Measurements from ENCODE around the gene TST. TPM values are rescaled to one million over a fixed set of nuclear protein-coding genes. Genes with fewer than 3 reads are reported as not detected.

Gene TST
- total and polyA plus RNA-seq, 10 of the 15 experiments (the other 5 are each of a cell fraction or from before 2014, with no cell fraction given) = 2.4 to 24.6 (median 10.4) TPM

- no peak overlapping the region for H3K4me2 ChIP-seq (ENCODE audit: control insufficient read depth, insufficient read depth)
- RAD21 ChIA-PET (ENCODE audit: unreplicated experiment) = no interaction called here
- H2AFZ ChIP-seq (ENCODE audit: control insufficient read depth, low read depth, low read length) = no peak overlapping the region
- CTCF ChIA-PET = interaction anchor here (1.1 to 1.8 kb wide), 5 partner anchors 9 to 39 kb away, joined by 3 to 4 read pairs (median 4); no protein-coding TSS in a partner anchor
- peaks cover 2% of the 10 kb centered on the region; the same call in 1 of the 2 replicates for H3K4me1 ChIP-seq (ENCODE audit: control insufficient read depth, insufficient read depth, low read length)
- TF ChIP-seq PRDM15 (CRISPR knock-in tag; IDR thresholded peaks at IDR 0.05) (no peak), IKZF2 (IDR thresholded peaks at IDR 0.05) (no peak), ELK1 (IDR thresholded peaks at IDR 0.05; ENCODE audit: low read depth, low read length) (no peak), ZNF592 (IDR thresholded peaks at IDR 0.05) (no peak), STAT1 (conservative IDR thresholded peaks at IDR 0.05) (no peak), RFX5 (IDR thresholded peaks at IDR 0.05; ENCODE audit: low read depth, low read length) (no peak), MEF2B (IDR thresholded peaks at IDR 0.05; ENCODE audit: partially characterized antibody, poor library complexity, severe bottlenecking) (no peak), BCL11A (IDR thresholded peaks at IDR 0.05; ENCODE audit: low read depth, low read length) (no peak), MTA3 (IDR thresholded peaks at IDR 0.05; ENCODE audit: borderline replicate concordance, low read length) (no peak)
- no peaks in the 10 kb centered on the region for H4K20me1 ChIP-seq (ENCODE audit: control insufficient read depth, insufficient read depth)
- WGBS (ENCODE audit: insufficient coverage, insufficient replicate concordance, low lambda C conversion rate, missing lambda C conversion rate) = 80% methylated on average over 14 of the region's 14 CpGs
- no peaks in the 10 kb centered on the region for H3K36me3 ChIP-seq (ENCODE audit: control insufficient read depth in 2 of 2, insufficient read depth in 2 of 2, low read length in 1 of 2)
- intact Hi-C loops (cut with micrococcal nuclease; ENCODE audit: unreplicated experiment) (no loop called here), in situ Hi-C loops (cut with MboI) (no loop called here)
- no peak overlapping the region for H3K4me3 ChIP-seq
- H3K9me3 ChIP-seq (replicated peaks; ENCODE audit: control insufficient read depth, insufficient read depth, low read length) = no peaks in the 10 kb centered on the region
- DNase-seq (ENCODE audit: low read depth, low spot score) = no peak
- no peak for ATAC-seq
- FAIRE-seq = no peak
- BruUV-seq (replicated peaks) = no TSS peak
- peaks cover 2% of the 10 kb centered on the region; the same call in 1 of the 2 replicates for H3K79me2 ChIP-seq (ENCODE audit: control insufficient read depth, insufficient read depth, low read length)
- no peaks in the 10 kb centered on the region for H3K27me3 ChIP-seq (replicated peaks in 1 of 2; ENCODE audit: control insufficient read depth in 2 of 2, insufficient read depth in 2 of 2, low read length in 1 of 2)
- H3K9ac ChIP-seq (ENCODE audit: control insufficient read depth, insufficient read depth, low read length) = no peak overlapping the region
- no peak overlapping the region for H3K27ac ChIP-seq (ENCODE audit: control insufficient read depth, insufficient read depth)
- SMC1A ChIA-PET (ENCODE audit: uncharacterized antibody, unreplicated experiment) = interaction anchor here (1.2 kb wide), 1 partner anchor 27 kb away, joined by 4 read pairs; no protein-coding TSS in a partner anchor
- POLR2A ChIA-PET = no interaction called here
Measured at GRCh38 chr22:37016134-37016910, 2.9 kb downstream of the TST start.
